AG20443 (cell line): ENCODE data around the gene AGAP9.
A peak's percentile ranks its signal among the peaks of the same experiment; 100 is the strongest.
"Not testable (repeated sequence)": the region's sequence is repeated elsewhere in the genome, so short reads cannot be mapped to it uniquely, and the experiment has no call there.

ENCODE experiments used
- DNase-seq: peaks from one replicate; pipeline ENCODE4 v3.0.0; 2012; ENCODE audit warnings: low spot score, mixed read lengths

Gene AGAP9

GRCh38 chr10:47523475-47523874 lies at the start of gene AGAP9:
Gene AGAP9 (minus strand): TSS chr10:47523638. CDS start chr10:47523526, 112 bp downstream.
- DNase-seq, result not testable (repeated sequence)

DNA sequence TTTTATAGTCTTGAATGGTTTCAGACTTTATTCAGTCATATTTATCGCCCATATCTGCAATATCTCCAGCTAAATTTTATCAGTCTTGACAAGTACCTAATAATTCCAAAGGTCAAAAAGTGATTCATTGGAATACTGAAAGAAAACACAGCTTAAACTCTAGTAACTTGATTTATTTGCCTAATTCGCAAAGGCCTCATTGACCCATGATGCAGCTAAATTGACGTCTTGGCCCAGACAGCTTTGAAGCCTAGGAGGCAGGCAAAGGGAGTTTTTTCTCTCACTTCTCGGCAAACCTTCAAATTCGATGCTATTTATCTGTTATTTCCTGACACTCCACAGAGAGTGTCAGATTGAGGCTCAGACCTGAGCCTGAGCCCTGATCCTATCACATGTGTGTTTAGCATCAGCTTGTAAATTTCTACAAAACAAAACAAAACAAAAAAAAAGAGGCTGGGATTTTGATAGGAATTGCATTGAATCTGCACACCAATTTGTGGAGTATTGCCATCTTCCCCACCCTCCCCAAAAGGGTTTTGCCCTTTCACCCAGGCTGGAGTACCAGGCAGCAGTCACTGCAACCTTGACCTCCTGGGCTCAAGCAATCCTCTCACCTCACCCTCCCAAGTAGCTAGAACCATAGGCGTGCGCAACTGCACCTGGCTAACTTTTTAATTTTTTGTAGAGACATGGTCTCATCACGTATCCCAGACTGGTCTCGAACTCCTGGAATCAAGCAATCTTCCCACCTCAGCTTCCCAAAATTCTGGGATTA lies 47.9 kb upstream of the AGAP9 start:
- DNase-seq, result not testable (repeated sequence)

GRCh38 chr10:47566757-47567156 lies 43.3 kb upstream of the AGAP9 start:
- DNase-seq, result not testable (repeated sequence)

- DNase-seq, result not testable (repeated sequence)
Observed at GRCh38 chr10:47566108-47566699, 42.8 kb upstream of the AGAP9 start.

DNA sequence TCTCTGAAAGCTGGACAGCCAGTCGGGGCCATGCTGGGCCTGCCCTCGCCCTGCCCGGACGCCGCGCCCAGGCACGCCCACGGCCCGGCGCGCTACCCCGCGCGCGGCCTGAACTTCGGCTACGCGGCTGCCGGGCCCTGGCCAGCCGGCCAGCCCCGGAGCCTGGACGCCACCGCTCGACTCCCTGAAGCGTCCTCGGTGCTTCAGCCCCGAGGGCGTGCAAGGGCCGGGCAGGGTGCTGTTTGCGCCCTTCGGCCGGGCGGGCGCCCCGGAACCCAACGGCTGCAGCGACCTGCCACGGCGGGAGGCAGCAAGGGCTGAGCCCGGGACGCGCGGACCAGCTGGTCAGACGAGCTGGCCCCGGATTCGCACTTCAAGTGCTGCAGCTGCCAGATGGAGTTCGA lies 42.1 kb upstream of the AGAP9 start:
- not testable (repeated sequence) for DNase-seq

DNA sequence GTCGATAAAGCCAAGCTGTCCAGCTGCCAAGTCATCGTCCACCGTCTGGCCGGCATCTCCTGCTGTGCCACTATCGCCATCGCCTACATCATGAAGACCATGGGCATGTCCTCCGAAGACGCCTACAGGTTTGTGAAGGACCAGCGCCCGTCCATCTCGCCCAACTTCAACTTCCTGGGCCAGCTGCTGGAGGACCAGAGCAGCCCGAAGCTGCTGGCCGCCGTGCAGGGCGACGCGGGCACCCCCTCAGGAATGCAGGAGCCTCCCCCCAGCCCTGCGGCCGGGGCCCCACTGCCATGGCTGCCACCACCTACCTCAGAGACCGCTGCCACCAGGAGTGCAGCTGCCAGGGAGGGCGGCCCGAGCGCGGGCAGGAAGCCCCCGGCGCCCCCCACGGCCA lies 41.5 kb upstream of the AGAP9 start:
- not testable (repeated sequence) for DNase-seq

- not testable (repeated sequence) for DNase-seq
Observed at GRCh38 chr10:47564318-47564717, 40.9 kb upstream of the AGAP9 start.

- peak; percentile 6 for DNase-seq
Observed at GRCh38 chr10:47560452-47560851, 37.0 kb upstream of the AGAP9 start.

DNA sequence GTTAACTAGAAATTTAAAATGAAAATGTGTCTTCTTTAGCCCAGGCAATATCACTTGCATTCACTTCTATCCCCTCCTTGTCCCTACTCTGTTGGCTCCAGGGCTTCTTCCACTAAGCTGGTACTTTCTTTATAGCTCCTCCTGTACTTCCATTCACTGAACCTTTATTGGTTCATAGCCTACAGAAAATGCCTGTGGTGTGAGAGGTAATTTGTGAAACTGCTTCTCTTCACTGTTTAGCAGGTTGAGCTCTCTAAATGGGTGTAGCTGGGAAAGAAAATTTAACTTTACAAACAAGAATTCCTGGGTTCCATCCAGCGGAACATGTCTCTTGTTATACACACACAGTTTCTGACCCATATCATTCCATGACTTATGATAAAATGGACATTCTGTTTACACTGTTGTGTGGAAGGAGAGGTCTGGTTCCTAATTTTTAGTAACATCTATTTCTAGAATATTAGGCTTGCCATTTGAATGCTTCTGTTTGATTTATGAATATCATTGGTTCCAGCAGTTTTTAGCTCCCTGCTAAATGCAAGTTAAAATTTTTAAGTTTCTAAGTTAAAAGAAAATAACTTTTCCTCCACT lies 36.4 kb upstream of the AGAP9 start:
- DNase-seq, result not testable (repeated sequence)

GRCh38 chr10:47558109-47558508 lies 34.7 kb upstream of the AGAP9 start:
- DNase-seq, result peak; percentile 9

DNA sequence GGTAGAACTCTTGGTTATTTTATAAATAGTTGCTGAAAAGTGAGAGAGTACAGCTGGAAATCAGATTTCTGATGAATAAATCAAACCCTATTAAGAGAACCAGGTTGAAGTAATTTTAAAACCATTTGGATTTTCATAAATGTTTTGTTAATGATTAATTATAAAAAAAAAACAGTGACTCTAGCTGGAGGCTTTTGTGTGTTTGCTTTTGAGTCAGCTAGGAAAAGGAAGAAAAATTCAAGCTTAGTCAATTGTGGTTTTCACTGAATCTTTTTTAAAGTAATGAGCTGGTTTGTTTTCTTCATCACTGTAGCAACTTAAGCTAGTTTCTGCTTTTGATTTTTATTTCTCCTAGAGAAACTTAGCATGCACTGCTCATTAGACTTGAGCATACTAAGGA lies 34.2 kb upstream of the AGAP9 start:
- not testable (repeated sequence) for DNase-seq

- DNase-seq, result not testable (repeated sequence)
Observed at GRCh38 chr10:47555334-47555733, 31.9 kb upstream of the AGAP9 start.

- DNase-seq, result not testable (repeated sequence)
Observed at GRCh38 chr10:47554552-47554951, 31.1 kb upstream of the AGAP9 start.

DNA sequence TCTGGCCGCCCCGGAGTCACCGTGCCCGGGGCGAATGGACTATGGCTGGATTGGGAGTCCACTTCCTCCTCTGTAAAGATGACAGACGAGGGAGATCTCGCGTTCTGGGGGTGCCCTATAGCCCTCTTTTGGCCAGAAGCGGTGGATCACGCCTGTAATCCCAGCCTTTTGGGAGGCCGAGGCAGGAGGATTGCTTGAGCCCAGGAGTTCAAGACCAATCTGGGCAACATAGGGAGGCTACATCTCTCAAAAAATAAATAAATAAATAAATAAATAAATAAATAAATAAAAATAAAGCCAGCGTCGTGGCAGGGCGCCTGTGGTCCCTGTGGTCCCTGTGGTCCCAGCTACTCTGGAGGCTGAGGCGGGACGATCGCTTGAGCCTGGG lies 30.4 kb upstream of the AGAP9 start:
- not testable (repeated sequence) for DNase-seq

DNA sequence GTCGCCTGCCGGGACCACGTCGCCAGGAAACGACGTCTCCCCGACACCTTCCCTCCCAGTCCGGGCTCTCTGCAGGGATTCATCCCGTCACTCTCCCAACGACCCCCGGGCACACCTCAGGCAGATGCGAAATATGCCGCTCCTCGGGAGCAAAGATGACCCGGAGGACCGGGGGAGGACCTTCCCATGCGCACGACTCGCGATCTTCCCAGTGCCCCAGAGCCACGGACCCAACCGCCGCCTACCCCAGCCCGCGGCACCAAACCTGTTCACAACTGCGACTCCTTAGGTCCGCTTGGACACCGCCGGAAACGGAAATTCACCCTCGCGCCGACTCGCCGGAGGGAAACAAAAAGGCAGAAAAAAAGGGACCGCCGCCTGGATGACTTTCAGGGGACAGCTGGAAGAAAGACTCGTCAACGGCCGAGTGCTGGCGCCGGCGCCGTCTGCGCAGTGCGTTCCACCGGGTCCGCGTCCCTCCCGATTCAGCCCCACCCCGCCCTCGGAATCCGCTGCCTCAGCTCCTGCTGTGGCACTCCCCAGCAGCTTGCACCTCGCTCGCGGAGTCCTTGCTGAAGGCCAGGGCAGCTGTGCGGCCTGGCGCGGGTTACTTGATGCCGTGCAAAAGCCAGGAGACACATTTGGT lies 29.9 kb upstream of the AGAP9 start:
- peak; percentile 55 for DNase-seq

- not testable (repeated sequence) for DNase-seq
Observed at GRCh38 chr10:47552719-47553118, 29.3 kb upstream of the AGAP9 start.

DNA sequence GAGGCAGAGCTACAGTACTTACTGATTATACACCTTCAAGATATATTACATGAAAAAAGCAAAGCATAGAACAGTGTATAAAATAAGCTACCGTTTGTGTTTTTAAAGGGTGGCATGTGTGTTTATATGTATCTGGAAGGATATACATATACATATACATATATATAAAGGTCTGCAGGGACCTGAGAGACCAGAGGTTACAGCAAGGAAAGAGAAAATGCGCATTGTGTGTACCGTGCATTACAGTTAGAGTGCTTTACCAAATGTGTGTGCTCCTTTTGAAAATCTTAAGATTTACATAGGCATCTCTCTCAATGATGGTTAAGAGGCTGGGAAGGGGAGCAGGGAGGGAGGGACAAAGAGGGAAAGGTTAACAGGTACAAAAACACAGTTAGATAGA lies 23.8 kb upstream of the AGAP9 start:
- not testable (repeated sequence) for DNase-seq

- DNase-seq, result not testable (repeated sequence)
Observed at GRCh38 chr10:47536430-47536829, 13.0 kb upstream of the AGAP9 start.

DNA sequence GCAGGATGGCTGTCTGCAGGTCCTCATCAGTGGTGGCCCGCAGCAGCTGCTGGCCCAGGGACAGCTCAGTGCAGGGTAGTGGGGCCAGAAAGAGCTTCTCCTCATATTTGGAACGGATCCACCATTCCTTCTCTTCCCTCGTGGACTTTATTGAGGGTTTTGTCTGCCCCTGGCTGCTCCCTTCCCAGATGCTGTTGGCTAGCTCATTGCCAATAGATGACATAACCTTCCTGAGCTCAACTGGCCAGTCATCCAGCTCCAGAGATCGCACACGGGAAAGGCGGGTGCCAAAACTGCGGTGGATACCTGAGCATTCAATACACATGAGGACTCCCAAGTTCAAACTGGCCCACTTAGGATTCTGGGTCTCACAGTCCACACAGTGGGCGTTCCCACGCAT lies 21.1 kb downstream of the AGAP9 start:
- not testable (repeated sequence) for DNase-seq

DNA sequence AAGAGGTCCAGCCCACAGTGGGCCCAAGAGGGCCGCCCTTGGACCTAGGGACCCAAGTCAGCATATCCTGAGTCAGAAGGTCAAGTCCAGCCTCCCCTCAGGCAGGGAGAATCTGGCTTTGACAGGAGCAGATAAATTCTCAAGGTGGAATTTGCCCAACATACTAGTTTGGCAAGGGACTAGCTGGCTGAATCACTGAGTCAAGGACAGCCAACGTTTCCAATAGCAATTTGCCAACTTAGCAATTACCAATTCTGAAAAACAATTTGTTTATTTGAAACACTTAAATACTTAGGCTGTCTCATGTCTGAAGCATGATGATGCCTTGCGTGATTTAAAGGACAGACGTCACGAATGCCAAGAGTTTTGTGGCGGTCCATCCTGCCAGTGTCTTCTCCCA lies 29.2 kb downstream of the AGAP9 start:
- not testable (repeated sequence) for DNase-seq

- not testable (repeated sequence) for DNase-seq
Observed at GRCh38 chr10:47491600-47491999, 31.8 kb downstream of the AGAP9 start, which contains the start of gene FAM25G. Gene FAM25G (minus strand): TSS chr10:47491700. CDS start chr10:47491674, 26 bp downstream.

GRCh38 chr10:47489630-47490029 lies 33.8 kb downstream of the AGAP9 start:
- DNase-seq, result not testable (repeated sequence)
